Epidermal melanocyte (primary cell): ENCODE measurements around the gene CHST10.

Experiments
- DNase-seq: peaks from one replicate; pipeline ENCODE4 v3.0.0; 2011; ENCODE audit warnings: low spot score; ENCODE audit not compliant: insufficient read length

The CHST10 gene

GRCh38 chr2:100416397-100416934, 1.0 kb downstream of the CHST10 start:
- no peak for DNase-seq

GRCh38 chr2:100413571-100413970, 3.9 kb downstream of the CHST10 start:
- no peak for DNase-seq

- no peak for DNase-seq
Observed at GRCh38 chr2:100412881-100413321, 4.6 kb downstream of the CHST10 start.

GRCh38 chr2:100412466-100412865, 5.0 kb downstream of the CHST10 start:
- DNase-seq: no peak

GRCh38 chr2:100411841-100412292, 5.6 kb downstream of the CHST10 start:
- no peak for DNase-seq

- no peak for DNase-seq
Observed at GRCh38 chr2:100409975-100410647, 7.4 kb downstream of the CHST10 start.

GRCh38 chr2:100409461-100409860, 8.0 kb downstream of the CHST10 start:
- no peak for DNase-seq

- no peak for DNase-seq
Observed at GRCh38 chr2:100408941-100409340, 8.5 kb downstream of the CHST10 start.

- DNase-seq: no peak
Observed at GRCh38 chr2:100408104-100408503, 9.4 kb downstream of the CHST10 start.

GRCh38 chr2:100407563-100407962, 9.9 kb downstream of the CHST10 start:
- no peak for DNase-seq

GRCh38 chr2:100407073-100407472, 10.4 kb downstream of the CHST10 start:
- DNase-seq: no peak

GRCh38 chr2:100406120-100406508, 11.4 kb downstream of the CHST10 start:
- DNase-seq: no peak

- DNase-seq: no peak
Observed at GRCh38 chr2:100405403-100406119, 11.9 kb downstream of the CHST10 start.

- no peak for DNase-seq
Observed at GRCh38 chr2:100404411-100404810, 13.1 kb downstream of the CHST10 start.

GRCh38 chr2:100403722-100404121, 13.7 kb downstream of the CHST10 start:
- no peak for DNase-seq

GRCh38 chr2:100401268-100401667, 16.2 kb downstream of the CHST10 start:
- DNase-seq: no peak

- DNase-seq: no peak
Observed at GRCh38 chr2:100399714-100400113, 17.8 kb downstream of the CHST10 start.

GRCh38 chr2:100397976-100398375, 19.5 kb downstream of the CHST10 start:
- no peak for DNase-seq

- DNase-seq: no peak
Observed at GRCh38 chr2:100397118-100397860, 20.2 kb downstream of the CHST10 start.

- DNase-seq: no peak
Observed at GRCh38 chr2:100396483-100396882, 21.0 kb downstream of the CHST10 start.

GRCh38 chr2:100395532-100396350, 21.7 kb downstream of the CHST10 start:
- no peak for DNase-seq
